ENCODE measurements around the gene ECEL1. TPM values are rescaled to one million over a fixed set of nuclear protein-coding genes. Genes with fewer than 3 reads are reported as not detected.

Gene ECEL1
- total and polyA plus RNA-seq, 9 donors, result 0.18 to 0.45 (median 0.33) TPM

DNA sequence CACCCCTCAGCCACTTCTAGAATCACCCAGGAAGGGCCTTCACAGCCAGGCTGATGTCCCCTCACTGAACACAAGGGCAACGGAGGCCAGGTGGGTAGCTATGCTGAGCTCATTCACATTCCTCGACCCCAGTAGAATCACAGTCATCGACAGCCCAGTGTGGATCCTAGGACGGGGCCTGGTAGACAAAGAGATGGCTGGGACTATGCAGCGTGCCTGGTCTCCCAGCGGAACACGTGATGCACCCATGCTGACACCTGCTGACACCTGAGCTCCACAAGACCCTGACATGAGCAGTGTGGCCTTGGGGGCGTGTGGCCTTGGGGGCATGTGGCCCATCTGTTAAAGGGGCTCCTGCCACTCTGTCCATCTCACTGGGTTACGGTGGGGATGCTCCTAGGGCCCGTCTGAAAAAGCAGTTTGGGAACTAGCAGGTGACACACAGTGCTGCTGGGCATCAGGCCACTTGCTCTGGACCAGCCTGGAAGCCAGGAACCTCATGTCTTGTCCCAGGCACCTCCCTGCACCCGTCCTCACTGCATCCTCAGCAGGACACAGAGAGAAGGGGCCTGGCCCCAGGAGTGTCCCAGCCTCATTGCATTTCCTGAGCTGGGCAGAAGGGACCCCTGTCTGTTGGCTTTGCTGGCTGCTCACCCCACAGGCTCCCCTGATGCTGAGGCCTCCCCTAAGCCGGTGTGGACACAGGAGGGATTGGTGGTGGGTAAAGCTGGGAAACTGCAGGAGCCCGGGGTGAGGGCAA is 9.7 kb downstream of the ECEL1 start:
- no peaks in the 10 kb centered on the region for H3K9me3 ChIP-seq (replicated peaks; ENCODE audit: control insufficient read depth, low read depth, low read length)
- no peak for DNase-seq
- 85% methylated on average over 11 of the region's 13 CpGs for WGBS (ENCODE audit: insufficient coverage)
- no peak overlapping the region for H3K27ac ChIP-seq (ENCODE audit: low read length)
- no peak overlapping the region for H3K4me3 ChIP-seq (ENCODE audit: low read length)
- peaks cover 10% of the 10 kb centered on the region for H3K4me1 ChIP-seq (ENCODE audit: control insufficient read depth, insufficient read depth, low read length)
- H3K27me3 ChIP-seq (ENCODE audit: control insufficient read depth, insufficient read depth, low read length), result peaks cover 51% of the 10 kb centered on the region
- no peaks in the 10 kb centered on the region for H3K36me3 ChIP-seq (ENCODE audit: control insufficient read depth, insufficient read depth, low read length)

- H3K36me3 ChIP-seq (ENCODE audit: control insufficient read depth, insufficient read depth, low read length), result no peaks in the 10 kb centered on the region
- 94% methylated on average over 7 of the region's 7 CpGs for WGBS (ENCODE audit: insufficient coverage)
- H3K27me3 ChIP-seq (ENCODE audit: control insufficient read depth, insufficient read depth, low read length), result peaks cover 40% of the 10 kb centered on the region
- H3K27ac ChIP-seq (ENCODE audit: low read length), result no peak overlapping the region
- H3K4me1 ChIP-seq (ENCODE audit: control insufficient read depth, insufficient read depth, low read length), result peaks cover 10% of the 10 kb centered on the region
- H3K9me3 ChIP-seq (replicated peaks; ENCODE audit: control insufficient read depth, low read depth, low read length), result no peaks in the 10 kb centered on the region
- no peak for DNase-seq
- H3K4me3 ChIP-seq (ENCODE audit: low read length), result no peak overlapping the region
Measured at GRCh38 chr2:232476791-232477190, 10.8 kb downstream of the ECEL1 start.

DNA sequence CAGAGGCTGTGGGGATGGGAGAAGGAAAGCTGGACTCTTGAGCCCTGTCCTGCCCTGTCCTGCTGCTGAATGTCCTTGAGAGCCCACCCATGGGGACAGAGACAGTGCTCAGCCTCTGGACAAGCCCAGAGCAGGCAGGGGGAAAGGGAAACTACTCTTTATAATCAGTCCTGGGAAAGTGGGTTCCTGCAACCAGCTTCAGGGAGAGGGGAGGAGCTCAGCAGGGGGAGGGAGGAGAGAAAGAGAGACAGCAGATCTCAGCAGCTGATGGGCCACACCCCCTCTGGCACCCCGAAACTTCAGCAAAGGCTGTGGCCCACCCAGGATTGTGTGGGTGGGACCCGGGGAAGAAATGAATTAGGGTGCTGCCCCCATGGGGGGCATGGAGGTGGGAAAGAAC is 11.6 kb downstream of the ECEL1 start:
- WGBS (ENCODE audit: insufficient coverage), result 52% methylated on average over 2 of the region's 2 CpGs
- Histone ChIP-seq H3K27me3 (ENCODE audit: control insufficient read depth, insufficient read depth, low read length) (peaks cover 35% of the 10 kb centered on the region), H3K36me3 (ENCODE audit: control insufficient read depth, insufficient read depth, low read length) (no peaks in the 10 kb centered on the region), H3K4me1 (ENCODE audit: control insufficient read depth, insufficient read depth, low read length) (peaks cover 10% of the 10 kb centered on the region), H3K9me3 (replicated peaks; ENCODE audit: control insufficient read depth, low read depth, low read length) (no peaks in the 10 kb centered on the region), H3K4me3 (ENCODE audit: low read length) (no peak overlapping the region), H3K27ac (ENCODE audit: low read length) (no peak overlapping the region)
- DNase-seq, result no peak

DNA sequence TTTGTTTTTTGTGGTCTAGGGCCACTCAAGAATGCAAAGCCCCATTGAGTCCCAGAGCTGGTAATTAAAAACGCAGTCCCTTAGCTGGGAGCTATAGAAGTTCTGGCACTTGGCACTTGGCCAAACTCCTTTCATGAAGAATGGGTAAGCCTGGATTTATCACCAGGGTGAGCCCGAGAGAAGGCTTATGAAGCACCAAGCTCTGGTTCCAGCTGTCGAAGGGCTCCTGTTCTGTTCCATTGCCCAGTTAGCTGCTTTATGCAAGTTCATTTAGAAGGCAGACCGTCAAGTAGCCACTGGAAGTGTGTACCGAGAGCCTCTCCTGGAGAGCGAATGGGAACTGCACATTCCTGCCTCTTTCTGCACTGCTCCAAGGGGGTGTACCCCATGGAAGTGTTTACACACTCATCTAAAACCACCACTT is 14.2 kb downstream of the ECEL1 start:
- WGBS (ENCODE audit: insufficient coverage), result 16% methylated on average over 4 of the region's 6 CpGs
- peak; percentile 61 for DNase-seq

DNA sequence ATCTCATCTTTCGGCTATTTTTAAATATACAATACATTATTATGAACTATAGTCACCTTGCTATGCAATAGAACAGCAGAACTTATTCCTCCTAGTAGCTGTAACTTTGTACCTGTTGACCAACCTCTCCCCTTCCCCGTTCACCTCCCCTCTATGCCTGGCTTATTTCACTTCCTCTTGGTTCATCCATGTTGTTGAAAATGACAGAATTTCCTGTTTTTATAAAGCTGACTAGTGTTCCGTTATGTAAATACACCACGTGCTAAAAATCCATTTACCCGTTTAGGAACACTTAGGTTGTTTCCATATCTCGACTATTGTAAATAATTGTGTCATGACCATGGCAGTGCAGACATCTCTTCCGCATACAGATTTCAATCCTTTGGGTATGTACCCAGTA is 21.4 kb downstream of the ECEL1 start:
- H3K9me3 ChIP-seq (replicated peaks; ENCODE audit: control insufficient read depth, low read depth, low read length), result no peaks in the 10 kb centered on the region
- peaks cover 34% of the 10 kb centered on the region for H3K27me3 ChIP-seq (ENCODE audit: control insufficient read depth, insufficient read depth, low read length)
- DNase-seq, result no peak
- H3K36me3 ChIP-seq (ENCODE audit: control insufficient read depth, insufficient read depth, low read length), result no peaks in the 10 kb centered on the region
- no CpG with 5 or more reads among the region's 7 CpGs for WGBS (ENCODE audit: insufficient coverage)
- no peak overlapping the region for H3K4me3 ChIP-seq (ENCODE audit: low read length)
- no peaks in the 10 kb centered on the region for H3K4me1 ChIP-seq (ENCODE audit: control insufficient read depth, insufficient read depth, low read length)
- H3K27ac ChIP-seq (ENCODE audit: low read length), result no peak overlapping the region

More for the DNA sequence above, 14.2 kb downstream of the ECEL1 start:
- Histone ChIP-seq H3K4me3 (ENCODE audit: low read length) (no peak overlapping the region), H3K9me3 (replicated peaks; ENCODE audit: control insufficient read depth, low read depth, low read length) (no peaks in the 10 kb centered on the region), H3K36me3 (ENCODE audit: control insufficient read depth, insufficient read depth, low read length) (no peaks in the 10 kb centered on the region), H3K27me3 (ENCODE audit: control insufficient read depth, insufficient read depth, low read length) (peaks cover 33% of the 10 kb centered on the region), H3K4me1 (ENCODE audit: control insufficient read depth, insufficient read depth, low read length) (peaks cover 10% of the 10 kb centered on the region), H3K27ac (ENCODE audit: low read length) (no peak overlapping the region)

- Histone ChIP-seq H3K36me3 (ENCODE audit: control insufficient read depth, insufficient read depth, low read length) (no peaks in the 10 kb centered on the region), H3K27ac (ENCODE audit: low read length) (no peak overlapping the region), H3K4me1 (ENCODE audit: control insufficient read depth, insufficient read depth, low read length) (no peaks in the 10 kb centered on the region), H3K4me3 (ENCODE audit: low read length) (no peak overlapping the region), H3K9me3 (replicated peaks; ENCODE audit: control insufficient read depth, low read depth, low read length) (no peaks in the 10 kb centered on the region), H3K27me3 (ENCODE audit: control insufficient read depth, insufficient read depth, low read length) (peaks cover 34% of the 10 kb centered on the region)
- WGBS (ENCODE audit: insufficient coverage), result 60% methylated on average over 3 of the region's 6 CpGs
- DNase-seq, result no peak
Measured at GRCh38 chr2:232465061-232465460, 22.6 kb downstream of the ECEL1 start.

GRCh38 chr2:232464544-232464885 is 23.1 kb downstream of the ECEL1 start:
- DNase-seq, result no peak
- Histone ChIP-seq H3K4me1 (ENCODE audit: control insufficient read depth, insufficient read depth, low read length) (no peaks in the 10 kb centered on the region), H3K27me3 (ENCODE audit: control insufficient read depth, insufficient read depth, low read length) (peaks cover 34% of the 10 kb centered on the region), H3K27ac (ENCODE audit: low read length) (no peak overlapping the region), H3K36me3 (ENCODE audit: control insufficient read depth, insufficient read depth, low read length) (no peaks in the 10 kb centered on the region), H3K9me3 (replicated peaks; ENCODE audit: control insufficient read depth, low read depth, low read length) (no peaks in the 10 kb centered on the region), H3K4me3 (ENCODE audit: low read length) (no peak overlapping the region)
- 75% methylated on average over 3 of the region's 3 CpGs for WGBS (ENCODE audit: insufficient coverage)

GRCh38 chr2:232463701-232464543 is 23.7 kb downstream of the ECEL1 start:
- Histone ChIP-seq H3K27ac (ENCODE audit: low read length) (no peak overlapping the region), H3K9me3 (replicated peaks; ENCODE audit: control insufficient read depth, low read depth, low read length) (no peaks in the 10 kb centered on the region), H3K4me3 (ENCODE audit: low read length) (no peak overlapping the region), H3K4me1 (ENCODE audit: control insufficient read depth, insufficient read depth, low read length) (no peaks in the 10 kb centered on the region), H3K36me3 (ENCODE audit: control insufficient read depth, insufficient read depth, low read length) (no peaks in the 10 kb centered on the region), H3K27me3 (ENCODE audit: control insufficient read depth, insufficient read depth, low read length) (peaks cover 39% of the 10 kb centered on the region)
- 87% methylated on average over 12 of the region's 18 CpGs for WGBS (ENCODE audit: insufficient coverage)
- DNase-seq, result no peak

DNA sequence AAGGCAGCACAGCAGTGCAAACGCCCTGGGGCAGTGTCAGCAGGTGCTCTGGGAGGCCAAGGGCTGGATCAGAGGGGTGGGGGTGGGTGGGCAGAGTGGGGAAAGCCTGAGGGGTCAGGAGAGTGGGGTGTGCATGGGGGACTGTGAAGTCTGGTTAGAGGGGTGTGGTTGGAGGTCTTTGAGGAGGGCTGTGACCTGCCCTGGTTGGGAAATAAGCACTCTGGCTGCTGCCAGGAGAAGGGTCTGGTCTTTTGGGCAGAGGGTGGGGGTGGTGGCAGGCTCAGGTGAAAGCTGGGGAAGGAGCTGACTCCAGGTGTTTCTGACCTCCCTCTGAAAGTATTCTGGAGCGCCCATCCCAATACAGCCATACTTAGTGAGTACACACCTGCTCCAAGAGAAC is 27.5 kb downstream of the ECEL1 start:
- Histone ChIP-seq H3K27me3 (ENCODE audit: control insufficient read depth, insufficient read depth, low read length) (peaks cover 55% of the 10 kb centered on the region), H3K27ac (ENCODE audit: low read length) (no peak overlapping the region), H3K4me3 (ENCODE audit: low read length) (no peak overlapping the region), H3K36me3 (ENCODE audit: control insufficient read depth, insufficient read depth, low read length) (no peaks in the 10 kb centered on the region), H3K9me3 (replicated peaks; ENCODE audit: control insufficient read depth, low read depth, low read length) (no peaks in the 10 kb centered on the region), H3K4me1 (ENCODE audit: control insufficient read depth, insufficient read depth, low read length) (no peaks in the 10 kb centered on the region)
- no peak for DNase-seq
- 17% methylated on average over 1 of the region's 2 CpGs for WGBS (ENCODE audit: insufficient coverage)

DNA sequence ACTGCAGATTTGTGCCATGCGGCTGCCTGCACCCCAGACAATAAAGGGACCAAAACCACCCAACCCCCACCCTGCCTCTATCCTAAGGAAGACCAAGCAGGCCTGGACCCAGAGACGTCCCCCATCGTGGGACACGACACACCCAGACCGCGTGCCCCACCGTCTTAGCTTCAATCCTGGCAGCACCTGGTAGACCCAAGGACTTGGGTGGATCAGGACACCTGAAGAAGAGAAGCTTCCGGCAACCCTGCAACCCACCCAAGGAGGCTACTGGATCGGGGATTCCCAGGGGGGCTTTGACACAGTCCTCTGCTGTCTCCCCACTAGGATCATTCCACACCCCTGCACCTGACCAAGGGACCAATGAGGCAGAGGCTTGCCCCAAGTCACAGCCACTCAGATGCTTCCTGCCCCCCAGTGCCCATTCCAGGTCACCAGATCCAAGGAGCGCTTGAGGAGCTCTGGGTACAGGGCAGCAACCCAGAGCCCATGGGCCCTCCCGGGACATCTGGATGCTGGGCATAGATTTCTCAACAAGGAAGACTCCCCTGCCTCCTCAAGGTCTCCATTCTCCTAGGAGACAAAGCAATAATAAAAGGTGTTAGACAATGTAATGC is 28.1 kb downstream of the ECEL1 start:
- Histone ChIP-seq H3K9me3 (replicated peaks; ENCODE audit: control insufficient read depth, low read depth, low read length) (no peaks in the 10 kb centered on the region), H3K36me3 (ENCODE audit: control insufficient read depth, insufficient read depth, low read length) (no peaks in the 10 kb centered on the region), H3K4me1 (ENCODE audit: control insufficient read depth, insufficient read depth, low read length) (no peaks in the 10 kb centered on the region), H3K4me3 (ENCODE audit: low read length) (no peak overlapping the region), H3K27ac (ENCODE audit: low read length) (no peak overlapping the region), H3K27me3 (ENCODE audit: control insufficient read depth, insufficient read depth, low read length) (peaks cover 54% of the 10 kb centered on the region)
- 88% methylated on average over 6 of the region's 11 CpGs for WGBS (ENCODE audit: insufficient coverage)
- DNase-seq, result no peak

Measured in muscle of leg (tissue), 11 donors.